ENCODE results near the gene MSI1. TPM values are rescaled to one million over a fixed set of nuclear protein-coding genes. Genes with fewer than 3 reads are reported as not detected.

Gene MSI1
- total and polyA plus RNA-seq, 10 of the 15 experiments (the other 5 are each of a cell fraction or from before 2014, with no cell fraction given) = 0.04 TPM; not detected in 9

- peak; percentile 67 for TF ChIP-seq ZNF687 (IDR thresholded peaks at IDR 0.05)
- TF ChIP-seq IKZF1 (conservative IDR thresholded peaks at IDR 0.05) = peak; percentile 92
- TF ChIP-seq CHD1 (IDR thresholded peaks at IDR 0.05; ENCODE audit: low read depth, low read length) = no peak
- peak; percentile 88 for TF ChIP-seq PRDM15 (CRISPR knock-in tag; IDR thresholded peaks at IDR 0.05)
- TF ChIP-seq ZBTB33 (IDR thresholded peaks at IDR 0.05) = no peak
- TF ChIP-seq NR2F1 (conservative IDR thresholded peaks at IDR 0.05) = no peak
- no peak for TF ChIP-seq RCOR1 (conservative IDR thresholded peaks at IDR 0.05; ENCODE audit: low read depth, low read length)
- peak; percentile 89 for TF ChIP-seq NFYB (IDR thresholded peaks at IDR 0.05; ENCODE audit: insufficient read depth, low read depth, low read length)
- no peak for TF ChIP-seq GABPA (IDR thresholded peaks at IDR 0.05; ENCODE audit: low read depth)
- no peak for TF ChIP-seq MTA3 (IDR thresholded peaks at IDR 0.05; ENCODE audit: borderline replicate concordance, low read length)
- TF ChIP-seq NFYA (IDR thresholded peaks at IDR 0.05; ENCODE audit: borderline replicate concordance, low read depth, low read length) = no peak; the same call in 1 of the 2 replicates
- TF ChIP-seq NKRF (conservative IDR thresholded peaks at IDR 0.05) = peak; percentile 85
- TF ChIP-seq MAX (IDR thresholded peaks at IDR 0.05; ENCODE audit: low read depth, low read length) = peak; percentile 100
- peak; percentile 89 for TF ChIP-seq POLR2AphosphoS5 (IDR thresholded peaks at IDR 0.05; ENCODE audit: low read length)
- TF ChIP-seq ZNF24 (IDR thresholded peaks at IDR 0.05) = no peak
Measured at GRCh38 chr12:120317224-120318105, 51.5 kb downstream of the MSI1 start (continued).

Measured in GM12878 (cell line).